ENCODE results near the gene HNRNPL. TPM values are rescaled to one million over a fixed set of nuclear protein-coding genes. Genes with fewer than 3 reads are reported as not detected.
A peak's percentile ranks its signal among the peaks of the same experiment; 100 is the strongest.

The HNRNPL gene
- total RNA-seq, 4 donors from 2014 or later, result 88.3 to 172 (median 126) TPM

DNA sequence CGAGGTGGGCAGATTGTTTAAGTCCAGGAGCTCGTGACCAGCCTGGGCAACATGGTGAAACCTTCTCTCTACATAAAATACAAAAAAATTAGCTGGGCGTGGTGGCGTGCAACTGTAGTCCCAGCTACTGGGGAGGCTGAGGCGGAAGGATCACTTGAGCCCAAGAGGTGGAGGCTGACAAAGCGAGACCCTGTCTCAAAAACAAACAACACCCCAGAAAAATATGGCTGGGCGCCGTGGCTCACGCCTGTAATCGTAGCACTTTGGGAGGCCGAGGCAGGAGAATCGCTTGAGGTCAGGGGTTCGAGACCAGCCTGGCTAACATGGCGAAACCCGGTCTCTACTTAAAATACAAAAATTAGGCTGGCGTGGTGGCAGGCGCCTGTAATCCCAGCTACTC is 3.4 kb upstream of the HNRNPL start:
- intact Hi-C loops (cut with DNase I; ENCODE audit: low total_unique reads) (loop anchor here (5.0 kb wide), 1 partner anchor 559 kb away; the partner anchor contains the start of gene PLEKHG2), in situ Hi-C loops (cut with MboI; ENCODE audit: low sequenced_read_pairs in 4 of 4) (loop anchor here in 1 of 4 donors (5.0 kb wide), 1 partner anchor 44 kb away; the partner anchor contains the start of genes NFKBIB and SIRT2)
- H3K27ac ChIP-seq, result peak overlapping the region; percentile 96 to 100 (median 99)

DNA sequence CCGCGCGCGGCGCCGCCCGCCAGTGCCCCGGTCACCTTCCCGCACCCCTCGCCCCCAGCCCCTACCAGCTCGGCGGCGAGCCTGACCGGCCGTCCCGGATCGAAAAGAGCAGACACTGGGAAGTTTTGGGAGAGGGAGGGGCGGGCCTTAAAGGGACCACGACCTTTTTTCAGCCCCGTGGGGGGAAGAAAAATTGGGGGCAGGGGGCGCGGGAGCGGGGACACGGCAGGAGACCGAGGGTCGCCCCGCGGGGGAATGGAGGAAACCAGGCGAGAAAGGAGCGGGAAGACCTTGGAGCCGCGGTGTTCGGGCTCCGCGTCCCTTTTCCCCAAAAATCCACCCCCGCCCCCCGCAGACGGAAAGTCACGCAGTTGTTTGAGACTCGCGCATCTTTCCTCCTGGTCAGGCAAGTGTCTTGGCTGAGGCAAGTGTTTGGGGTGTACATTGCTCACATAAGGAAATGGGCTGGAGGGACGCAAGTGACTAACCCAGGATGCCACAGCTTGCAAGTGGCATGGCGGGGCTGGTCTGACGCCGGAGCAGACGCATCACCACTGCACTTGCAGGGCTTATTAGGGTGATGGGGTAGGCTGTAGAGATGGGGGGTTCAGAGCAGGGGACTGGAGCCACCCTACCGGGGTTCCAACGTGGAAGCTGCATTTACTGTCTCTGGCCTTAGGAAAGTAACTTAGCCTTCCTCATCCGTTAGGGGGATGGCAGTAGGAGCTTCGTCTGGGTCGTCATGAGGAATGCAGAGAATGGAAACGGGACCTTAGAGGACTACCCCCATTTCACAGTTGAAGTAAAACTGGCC is 2.7 kb upstream of the HNRNPL start:
- in situ Hi-C loops (cut with MboI; ENCODE audit: low sequenced_read_pairs in 4 of 4) (loop anchor here in 1 of 4 donors (5.0 kb wide), 1 partner anchor 45 kb away; the partner anchor contains the start of genes NFKBIB and SIRT2), intact Hi-C loops (cut with DNase I; ENCODE audit: low total_unique reads) (loop anchor here (1.0 to 5.0 kb wide), 3 partner anchors 10 to 560 kb away; partner anchors contain the start of gene PLEKHG2)
- H3K4me1 ChIP-seq, result peaks cover 20 to 27% of the 10 kb centered on the region in 2 donors
- peak overlapping the region; percentile 73 to 95 (median 86) for H3K4me3 ChIP-seq
- TF ChIP-seq CTCF (IDR thresholded peaks at IDR 0.05 in 4 of 5, conservative IDR thresholded peaks at IDR 0.05 in 1 of 5) (no peak), POLR2A (IDR thresholded peaks at IDR 0.05) (peak in 1 of 2 donors; percentile 13)
- H3K27ac ChIP-seq, result peak overlapping the region; percentile 96 to 100 (median 99)
- peaks cover 0 to 4% of the 10 kb centered on the region in 2 donors for H3K36me3 ChIP-seq
- no peaks in the 10 kb centered on the region for H3K27me3 ChIP-seq
- DNase-seq (peak in 1 of 2 donors; percentile 49), ATAC-seq (no peak)
- H3K9me3 ChIP-seq, result no peaks in the 10 kb centered on the region

More for the DNA sequence above, 3.4 kb upstream of the HNRNPL start:
- peaks cover 12 to 19% of the 10 kb centered on the region in 2 donors for H3K4me1 ChIP-seq
- no peak for TF ChIP-seq CTCF (IDR thresholded peaks at IDR 0.05 in 4 of 5, conservative IDR thresholded peaks at IDR 0.05 in 1 of 5)
- TF ChIP-seq POLR2A (IDR thresholded peaks at IDR 0.05), result no peak
- H3K36me3 ChIP-seq, result no peaks in the 10 kb centered on the region
- ATAC-seq, result no peak
- H3K9me3 ChIP-seq, result no peaks in the 10 kb centered on the region
- no peaks in the 10 kb centered on the region for H3K27me3 ChIP-seq
- H3K4me3 ChIP-seq, result peak overlapping the region in 3 of 4 donors; percentile 73 to 95 (median 92)
- no peak for DNase-seq

DNA sequence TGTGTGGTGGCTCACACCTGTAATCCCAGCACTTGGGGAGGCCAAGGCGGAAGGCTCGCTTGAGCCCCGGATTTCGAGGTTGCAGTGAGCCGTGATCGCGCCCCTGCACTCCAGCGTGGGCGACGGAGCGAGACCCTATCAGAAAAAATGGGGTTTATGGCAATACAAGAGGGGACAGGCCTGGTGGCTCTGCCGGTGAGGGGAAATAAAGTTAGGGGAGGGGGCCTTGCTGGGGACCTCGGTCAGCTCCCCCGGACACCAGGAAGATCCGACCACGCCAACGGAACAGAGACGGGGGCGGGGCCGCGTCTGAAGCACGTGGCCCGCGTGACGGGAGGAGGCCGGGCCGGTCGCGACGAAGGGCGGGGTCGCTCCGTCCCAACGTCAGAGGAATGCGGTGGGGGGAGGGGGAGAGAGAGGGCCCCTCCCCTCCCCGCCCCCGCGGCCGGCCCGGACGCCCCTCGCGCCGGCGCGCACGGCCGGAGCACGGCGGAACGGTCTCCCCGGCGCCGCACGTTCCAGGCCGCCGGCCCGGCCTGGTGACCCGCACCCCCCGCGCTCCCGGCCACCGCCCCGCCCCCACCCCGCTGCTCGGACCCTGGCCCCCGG is 1.9 kb upstream of the HNRNPL start:
- Histone ChIP-seq H3K36me3 (peaks cover 0 to 12% of the 10 kb centered on the region in 2 donors), H3K4me3 (peak overlapping the region; percentile 73 to 95 (median 86)), H3K9me3 (no peaks in the 10 kb centered on the region), H3K27me3 (no peaks in the 10 kb centered on the region), H3K27ac (peak overlapping the region; percentile 96 to 100 (median 99)), H3K4me1 (peaks cover 27 to 34% of the 10 kb centered on the region in 2 donors)
- TF ChIP-seq CTCF (IDR thresholded peaks at IDR 0.05 in 4 of 5, conservative IDR thresholded peaks at IDR 0.05 in 1 of 5), result no peak
- TF ChIP-seq POLR2A (IDR thresholded peaks at IDR 0.05), result peak; percentile 94 to 96
- DNase-seq (peak; percentile 92 to 93), ATAC-seq (peak; percentile 32)
- intact Hi-C loops (cut with DNase I; ENCODE audit: low total_unique reads), result loop anchor here (1.0 to 5.0 kb wide), 3 partner anchors 11 to 561 kb away; partner anchors contain the start of gene PLEKHG2
- in situ Hi-C loops (cut with MboI; ENCODE audit: low sequenced_read_pairs in 4 of 4), result loop anchor here in 1 of 4 donors (5.0 kb wide), 1 partner anchor 46 kb away; the partner anchor contains the start of genes NFKBIB and SIRT2

GRCh38 chr19:38850976-38851621 is 1.3 kb upstream of the HNRNPL start:
- TF ChIP-seq POLR2A (IDR thresholded peaks at IDR 0.05) (no peak), CTCF (IDR thresholded peaks at IDR 0.05 in 4 of 5, conservative IDR thresholded peaks at IDR 0.05 in 1 of 5) (no peak)
- in situ Hi-C loops (cut with MboI; ENCODE audit: low sequenced_read_pairs in 4 of 4), result loop anchor here in 1 of 4 donors (5.0 kb wide), 1 partner anchor 46 kb away; the partner anchor contains the start of genes NFKBIB and SIRT2
- H3K4me1 ChIP-seq, result peaks cover 33 to 40% of the 10 kb centered on the region in 2 donors
- H3K4me3 ChIP-seq, result peak overlapping the region; percentile 57 to 95 (median 85)
- intact Hi-C loops (cut with DNase I; ENCODE audit: low total_unique reads), result loop anchor here (5.0 kb wide), 1 partner anchor 561 kb away; the partner anchor contains the start of gene PLEKHG2
- ATAC-seq (no peak), DNase-seq (peak in 1 of 2 donors; percentile 52)
- no peaks in the 10 kb centered on the region for H3K27me3 ChIP-seq
- H3K27ac ChIP-seq, result peak overlapping the region; percentile 96 to 100 (median 98)
- peaks cover 4 to 18% of the 10 kb centered on the region in 2 donors for H3K36me3 ChIP-seq
- H3K9me3 ChIP-seq, result no peaks in the 10 kb centered on the region
